ENCODE measurements around the gene ZNHIT6.
"Not testable (repeated sequence)": the region's sequence is repeated elsewhere in the genome, so short reads cannot be mapped to it uniquely, and the experiment has no call there.

The ZNHIT6 gene

DNA sequence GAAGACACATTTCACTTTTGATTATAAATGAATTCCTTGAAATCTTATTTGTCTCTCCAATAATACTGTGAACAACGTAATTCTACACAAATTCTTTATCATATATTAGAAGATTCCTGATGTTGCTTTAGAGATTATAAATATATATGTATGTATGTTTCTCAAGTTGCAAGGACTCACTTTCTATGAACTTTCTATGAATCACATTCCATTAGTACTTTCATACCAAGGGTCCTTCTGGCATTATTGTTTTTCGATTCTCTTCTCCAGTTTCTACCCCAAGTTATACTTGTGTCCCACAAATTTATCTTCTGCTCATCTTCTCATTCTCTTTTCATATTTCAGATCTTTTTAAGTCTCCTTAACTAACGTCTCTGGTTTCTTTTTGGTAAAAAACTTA is 55.9 kb downstream of the ZNHIT6 start:
- Mint-ChIP-seq H3K27ac (no peak overlapping the region), H3K9me3 (peaks cover 18% of the 10 kb centered on the region), H3K4me3 (no peak overlapping the region), H3K36me3 (ENCODE audit: low read depth) (peaks cover 61% of the 10 kb centered on the region), H3K27me3 (ENCODE audit: low read depth) (no peaks in the 10 kb centered on the region), H3K4me1 (no peaks in the 10 kb centered on the region)
- TF ChIP-seq CTCF (IDR thresholded peaks at IDR 0.05; ENCODE audit: unreplicated experiment in 3 of 3) = no peak

DNA sequence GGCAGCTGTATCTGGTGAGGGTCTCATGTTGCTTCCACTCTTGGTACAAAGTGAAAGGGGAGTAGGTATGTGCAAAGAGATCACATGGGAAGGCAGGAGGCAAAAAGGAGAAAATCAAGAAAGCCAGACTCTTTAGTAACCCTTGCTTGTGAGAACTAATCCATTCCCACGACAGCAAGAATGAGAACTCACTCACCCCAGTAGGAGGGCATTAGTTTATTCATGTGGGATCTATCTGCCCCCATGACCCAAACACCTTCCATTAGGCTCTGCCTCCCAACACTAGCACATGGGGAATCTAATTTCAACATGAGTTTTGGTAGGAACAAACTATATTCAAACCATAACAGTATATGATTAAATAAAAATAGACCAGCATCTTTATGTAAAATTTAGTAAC is 57.6 kb downstream of the ZNHIT6 start:
- Mint-ChIP-seq H3K9me3 (peaks cover 18% of the 10 kb centered on the region), H3K27ac (no peak overlapping the region), H3K27me3 (ENCODE audit: low read depth) (no peaks in the 10 kb centered on the region), H3K4me1 (no peaks in the 10 kb centered on the region), H3K36me3 (ENCODE audit: low read depth) (peaks cover 62% of the 10 kb centered on the region), H3K4me3 (no peak overlapping the region)
- TF ChIP-seq CTCF (IDR thresholded peaks at IDR 0.05; ENCODE audit: unreplicated experiment in 3 of 3) = no peak

DNA sequence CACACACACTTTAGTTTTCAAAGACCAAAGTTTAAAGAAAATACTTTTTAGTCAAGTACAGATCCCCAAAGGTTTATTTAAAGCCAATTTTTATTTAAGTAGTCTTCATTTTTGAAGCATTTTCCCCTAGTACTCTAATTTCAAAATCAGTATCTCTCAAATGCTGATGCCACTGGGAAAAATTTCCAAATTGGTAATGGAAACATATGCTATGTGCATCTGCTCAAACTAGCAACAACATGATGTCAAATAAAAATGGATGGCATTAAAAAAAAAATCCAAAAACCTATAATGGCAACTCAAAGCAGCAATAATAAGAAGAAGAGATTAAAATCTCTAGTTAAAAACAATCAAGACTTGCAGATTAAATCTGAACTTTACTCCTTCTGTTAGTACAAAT is 58.6 kb downstream of the ZNHIT6 start:
- H3K4me1 Mint-ChIP-seq = no peaks in the 10 kb centered on the region
- no peak overlapping the region for H3K4me3 Mint-ChIP-seq
- no peaks in the 10 kb centered on the region for H3K27me3 Mint-ChIP-seq (ENCODE audit: low read depth)
- H3K27ac Mint-ChIP-seq = no peak overlapping the region
- peaks cover 19% of the 10 kb centered on the region for H3K9me3 Mint-ChIP-seq
- peaks cover 64% of the 10 kb centered on the region for H3K36me3 Mint-ChIP-seq (ENCODE audit: low read depth)
- TF ChIP-seq CTCF (IDR thresholded peaks at IDR 0.05; ENCODE audit: unreplicated experiment in 3 of 3) = no peak

DNA sequence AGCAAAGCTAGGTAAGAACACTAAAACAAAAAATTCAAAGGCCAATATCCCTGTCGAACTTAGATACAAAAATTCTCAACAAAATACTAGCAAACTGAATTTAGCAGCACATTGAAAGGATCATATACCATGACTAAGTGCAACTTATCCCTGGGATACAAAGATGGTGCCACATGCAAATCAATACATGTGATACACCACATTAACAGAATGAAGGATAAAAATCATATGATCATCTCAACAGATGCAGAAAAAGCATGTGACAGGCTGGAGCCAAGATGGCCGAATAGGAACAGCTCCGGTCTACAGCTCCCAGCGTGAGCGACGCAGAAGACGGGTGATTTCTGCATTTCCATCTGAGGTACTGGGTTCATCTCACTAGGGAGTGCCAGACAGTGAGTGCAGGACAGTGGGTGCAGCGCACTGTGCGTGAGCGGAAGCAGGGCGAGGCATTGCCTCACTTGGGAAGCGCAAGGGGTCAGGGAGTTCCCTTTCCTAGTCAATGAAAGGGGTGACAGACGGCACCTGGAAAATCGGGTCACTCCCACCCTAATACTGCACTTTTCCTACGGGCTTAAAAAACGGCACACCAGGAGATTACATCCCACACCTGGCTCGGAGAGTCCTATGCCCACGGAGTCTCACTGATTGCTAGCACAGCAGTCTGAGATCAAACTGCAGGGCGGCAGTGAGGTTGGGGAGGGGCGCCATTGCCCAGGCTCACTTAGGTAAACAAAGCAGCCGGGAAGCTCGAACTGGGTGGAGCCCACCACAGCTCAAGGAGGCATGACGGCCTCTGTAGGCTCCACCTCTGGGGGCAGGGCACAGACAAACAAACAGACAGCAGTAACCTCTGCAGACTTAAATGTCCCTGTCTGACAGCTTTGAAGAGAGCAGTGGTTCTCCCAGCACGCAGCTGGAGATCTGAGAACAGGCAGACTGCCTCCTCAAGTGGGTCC is 66.4 kb downstream of the ZNHIT6 start:
- H3K36me3 Mint-ChIP-seq (ENCODE audit: low read depth) = peaks cover 56% of the 10 kb centered on the region
- peak overlapping the region in 2 of 3 experiments; percentile 10 to 26 for H3K4me3 Mint-ChIP-seq
- peaks cover 45% of the 10 kb centered on the region for H3K9me3 Mint-ChIP-seq
- H3K27me3 Mint-ChIP-seq (ENCODE audit: low read depth); H3K4me1 Mint-ChIP-seq: not testable (repeated sequence)
- H3K27ac Mint-ChIP-seq = peak overlapping the region in 1 of 3 experiments; percentile 27

- Mint-ChIP-seq H3K36me3 (ENCODE audit: low read depth) (peaks cover 66% of the 10 kb centered on the region), H3K9me3 (peaks cover 48% of the 10 kb centered on the region)
- not testable (repeated sequence) for H3K4me1 Mint-ChIP-seq; H3K27me3 Mint-ChIP-seq (ENCODE audit: low read depth); H3K4me3 Mint-ChIP-seq; H3K27ac Mint-ChIP-seq
Measured at GRCh38 chr1:85639920-85640319, 68.3 kb downstream of the ZNHIT6 start.

GRCh38 chr1:85638412-85638811 is 69.8 kb downstream of the ZNHIT6 start:
- Mint-ChIP-seq H3K27ac (no peak overlapping the region), H3K4me1 (no peaks in the 10 kb centered on the region), H3K27me3 (ENCODE audit: low read depth) (no peaks in the 10 kb centered on the region), H3K4me3 (no peak overlapping the region), H3K9me3 (peaks cover 43% of the 10 kb centered on the region), H3K36me3 (ENCODE audit: low read depth) (peaks cover 61% of the 10 kb centered on the region)
- no peak for TF ChIP-seq CTCF (IDR thresholded peaks at IDR 0.05; ENCODE audit: unreplicated experiment in 3 of 3)

DNA sequence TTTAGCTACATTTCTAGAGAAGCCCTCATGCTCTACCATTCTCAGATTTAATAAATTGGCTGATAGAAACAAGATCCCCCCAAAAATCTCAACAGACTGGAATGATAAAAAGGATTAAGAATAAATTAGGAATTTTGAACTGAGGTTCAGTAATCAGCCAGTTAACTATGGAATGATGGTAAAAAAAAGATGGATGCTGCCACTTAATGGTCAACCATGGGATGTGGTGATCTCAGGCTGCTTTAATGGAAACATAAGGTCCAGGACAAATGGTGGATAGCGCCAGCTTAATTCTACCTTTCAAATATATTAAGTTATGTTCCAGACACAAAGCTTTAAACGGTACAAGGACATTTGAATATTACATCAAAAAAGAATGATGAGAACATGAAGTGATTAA is 77.7 kb downstream of the ZNHIT6 start:
- Mint-ChIP-seq H3K27ac (no peak overlapping the region), H3K4me3 (no peak overlapping the region), H3K36me3 (ENCODE audit: low read depth) (no peaks in the 10 kb centered on the region), H3K27me3 (ENCODE audit: low read depth) (no peaks in the 10 kb centered on the region), H3K9me3 (no peaks in the 10 kb centered on the region), H3K4me1 (peaks cover 12% of the 10 kb centered on the region)
- no peak for TF ChIP-seq CTCF (IDR thresholded peaks at IDR 0.05; ENCODE audit: unreplicated experiment in 3 of 3)

Data from nephron (organoid).